NT2/D1 (cell line): ENCODE measurements around the gene RASGRF2.

ENCODE experiments used
- SUZ12 ChIP-seq: IDR thresholded peaks from 2 replicates; pipeline ENCODE4 v1.6.1; 2011; ENCODE audit not compliant: insufficient read length, insufficient read depth; ENCODE audit errors: extremely low read depth
- YY1 ChIP-seq: IDR thresholded peaks from 2 replicates; pipeline ENCODE4 v1.6.1; 2011; ENCODE audit not compliant: insufficient read length, insufficient read depth
- ZNF274 ChIP-seq: IDR thresholded peaks from 2 replicates; pipeline ENCODE4 v1.6.1; 2011; ENCODE audit warnings: mild to moderate bottlenecking, low read depth, low read length

GRCh38 chr5:81247441-81247972 is 287.3 kb downstream of the RASGRF2 start:
- TF ChIP-seq YY1 (no peak), ZNF274 (no peak), SUZ12 (no peak)
